ENCODE data around the gene PLA2G12A. TPM values are rescaled to one million over a fixed set of nuclear protein-coding genes. Genes with fewer than 3 reads are reported as not detected.

PLA2G12A gene
- total RNA-seq, 1 experiment from 2014 or later: 47.3 TPM

DNA sequence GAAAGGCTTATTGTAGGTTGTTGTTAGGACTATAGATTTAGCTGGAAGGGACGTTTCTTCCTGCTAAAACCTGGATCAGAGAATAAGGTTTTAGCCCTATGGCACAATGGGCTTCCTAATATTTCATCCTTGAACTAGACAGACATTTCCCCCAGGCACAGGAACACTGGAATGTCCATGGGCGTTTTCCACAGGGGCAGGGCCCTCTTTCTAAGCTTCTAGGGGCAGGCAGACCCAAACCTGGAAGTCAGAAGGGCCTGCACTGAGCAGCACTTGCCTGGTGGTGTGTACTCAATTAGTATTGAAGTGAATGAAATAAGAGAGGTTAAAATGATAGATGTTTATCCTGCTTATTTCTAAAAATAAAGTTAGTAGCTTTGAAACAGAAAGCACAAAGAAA lies 67.8 kb downstream of the PLA2G12A start:
- no peaks in the 10 kb centered on the region for H3K79me1 ChIP-seq (ENCODE audit: insufficient read depth, low read depth, low read length, poor library complexity, severe bottlenecking)
- Mint-ChIP-seq H3K36me3 (ENCODE audit: insufficient read depth in 1 of 3, low read depth in 3 of 3) (peaks cover 0 to 2% (median 0%) of the 10 kb centered on the region in 3 experiments; a peak in 2 of 7 replicates), H3K4me3 (no peak overlapping the region), H3K9me3 (no peaks in the 10 kb centered on the region), H3K27me3 (ENCODE audit: low read depth) (no peaks in the 10 kb centered on the region), H3K27ac (peak overlapping the region; percentile 7 to 17 (median 15); a peak in 2 of 7 replicates), H3K4me1 (peaks cover 23 to 27% of the 10 kb centered on the region in 2 experiments)
- no peak overlapping the region for H3K4ac ChIP-seq (ENCODE audit: low read depth, low read length)
- H2AFZ ChIP-seq (ENCODE audit: low read length): no peak overlapping the region
- no peak overlapping the region for H2BK120ac ChIP-seq (ENCODE audit: low read depth, low read length, poor library complexity, severe bottlenecking)
- H3K14ac ChIP-seq (ENCODE audit: insufficient read depth, low read length): no peak overlapping the region
- no peaks in the 10 kb centered on the region for H3K23me2 ChIP-seq (ENCODE audit: insufficient read length, low read depth, low read length, poor library complexity, severe bottlenecking)
- no peaks in the 10 kb centered on the region for H3K27me3 ChIP-seq (ENCODE audit: insufficient read depth, low read length)
- no peak overlapping the region for H4K8ac ChIP-seq (replicated peaks; ENCODE audit: insufficient read length, low read depth, low read length)
- H4K5ac ChIP-seq (ENCODE audit: insufficient read length, low read depth, low read length): no peak overlapping the region
- H2BK15ac ChIP-seq (ENCODE audit: low read depth, low read length): no peak overlapping the region
- H3K56ac ChIP-seq (ENCODE audit: insufficient read length, low read depth, low read length): no peak overlapping the region
- H2AK5ac ChIP-seq (ENCODE audit: insufficient read length, low read length): no peak overlapping the region
- no peaks in the 10 kb centered on the region for H3K9me3 ChIP-seq (ENCODE audit: control insufficient read depth, low read depth, low read length)
- no peak overlapping the region for H3K18ac ChIP-seq (ENCODE audit: insufficient read length, low read depth, low read length)
- H3K9ac ChIP-seq (ENCODE audit: extremely low read depth, insufficient read length, low read length): no peak overlapping the region
- TF ChIP-seq, protein P1, sequence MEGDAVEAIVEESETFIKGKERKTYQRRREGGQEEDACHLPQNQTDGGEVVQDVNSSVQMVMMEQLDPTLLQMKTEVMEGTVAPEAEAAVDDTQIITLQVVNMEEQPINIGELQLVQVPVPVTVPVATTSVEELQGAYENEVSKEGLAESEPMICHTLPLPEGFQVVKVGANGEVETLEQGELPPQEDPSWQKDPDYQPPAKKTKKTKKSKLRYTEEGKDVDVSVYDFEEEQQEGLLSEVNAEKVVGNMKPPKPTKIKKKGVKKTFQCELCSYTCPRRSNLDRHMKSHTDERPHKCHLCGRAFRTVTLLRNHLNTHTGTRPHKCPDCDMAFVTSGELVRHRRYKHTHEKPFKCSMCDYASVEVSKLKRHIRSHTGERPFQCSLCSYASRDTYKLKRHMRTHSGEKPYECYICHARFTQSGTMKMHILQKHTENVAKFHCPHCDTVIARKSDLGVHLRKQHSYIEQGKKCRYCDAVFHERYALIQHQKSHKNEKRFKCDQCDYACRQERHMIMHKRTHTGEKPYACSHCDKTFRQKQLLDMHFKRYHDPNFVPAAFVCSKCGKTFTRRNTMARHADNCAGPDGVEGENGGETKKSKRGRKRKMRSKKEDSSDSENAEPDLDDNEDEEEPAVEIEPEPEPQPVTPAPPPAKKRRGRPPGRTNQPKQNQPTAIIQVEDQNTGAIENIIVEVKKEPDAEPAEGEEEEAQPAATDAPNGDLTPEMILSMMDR (conservative IDR thresholded peaks at IDR 0.05): no peak
- no peak overlapping the region for H2BK12ac ChIP-seq (ENCODE audit: insufficient read length, low read depth, low read length)
- no peak overlapping the region for H3K27ac ChIP-seq (ENCODE audit: insufficient read length, low read depth, low read length)
- no peak overlapping the region for H3K4me2 ChIP-seq (ENCODE audit: insufficient read depth, insufficient read length, low read length)
- no peak overlapping the region for H3T11ph ChIP-seq (ENCODE audit: low read length)
- no peak overlapping the region for H3K23ac ChIP-seq (ENCODE audit: insufficient read length, low read depth, low read length)
- no peak overlapping the region for H2BK20ac ChIP-seq (ENCODE audit: low read depth, low read length, poor library complexity, severe bottlenecking)
- no CpG with 5 or more reads among the region's 2 CpGs for WGBS (ENCODE audit: extremely low coverage, insufficient read length, low lambda C conversion rate)
- H2BK5ac ChIP-seq (ENCODE audit: insufficient read length, low read length): no peak overlapping the region
- H4K20me1 ChIP-seq (ENCODE audit: control insufficient read depth, insufficient read depth, insufficient read length): no peaks in the 10 kb centered on the region
- no peaks in the 10 kb centered on the region for H3K79me2 ChIP-seq (ENCODE audit: insufficient read depth, low read length)
- H3K4me1 ChIP-seq (ENCODE audit: insufficient read depth, low read length): no peaks in the 10 kb centered on the region; the same call in 1 of the 2 replicates
- H4K91ac ChIP-seq (ENCODE audit: insufficient read length, low read depth, low read length): no peak overlapping the region
- no peak for DNase-seq

Other genes starting within 250 kb of the PLA2G12A start
- 14.8 and 16.2 TPM in 2 replicates for gene MCUB, start 169.8 kb downstream of the PLA2G12A start, total RNA-seq (2021)
- 25.2 and 32.2 TPM in 2 replicates for gene CASP6, start 26.6 kb downstream of the PLA2G12A start, total RNA-seq (2021)
- gene CFI, start 71.9 kb upstream of the PLA2G12A start, total RNA-seq (2021): not detected in 2 replicates
- 42.7 and 45.3 TPM in 2 replicates for gene GAR1, start 85.7 kb upstream of the PLA2G12A start, total RNA-seq (2021)
- gene RRH, start 97.9 kb upstream of the PLA2G12A start, total RNA-seq (2021): 0.20 TPM in 1 of 2 replicates, not detected in the other
- 0.07 and 0.09 TPM in 2 replicates for gene LRIT3, start 118.0 kb upstream of the PLA2G12A start, total RNA-seq (2021)
- gene EGF, start 182.8 kb upstream of the PLA2G12A start, total RNA-seq (2021): 1.1 and 1.5 TPM in 2 replicates

All from H9 (cell line).